Breast epithelium (tissue), 3 donors: ENCODE measurements around the gene OR2M4.

ENCODE experiments used
- POLR2A ChIP-seq: fragments of 450-650 bp; IDR thresholded peaks from one replicate; pipeline ENCODE4 v1.6.1; 2016; ENCODE audit warnings: antibody characterized with exemption, mild to moderate bottlenecking, moderate library complexity
- POLR2AphosphoS5 ChIP-seq, 3 donors: sonication (generic); formaldehyde crosslinking; IDR thresholded peaks; one replicate each; pipeline ENCODE4 v1.6.1; 2017; ENCODE audit warnings: antibody characterized with exemption in 3 of 3
- TF ChIP-seq, protein P1 (sequence below), 3 donors: fragments of 450-650 bp; IDR thresholded peaks; one replicate each; pipeline ENCODE4 v1.5.1; 2016 to 2017; ENCODE audit warnings: antibody characterized with exemption in 3 of 3, mild to moderate bottlenecking in 3 of 3, moderate library complexity in 3 of 3

DNA sequence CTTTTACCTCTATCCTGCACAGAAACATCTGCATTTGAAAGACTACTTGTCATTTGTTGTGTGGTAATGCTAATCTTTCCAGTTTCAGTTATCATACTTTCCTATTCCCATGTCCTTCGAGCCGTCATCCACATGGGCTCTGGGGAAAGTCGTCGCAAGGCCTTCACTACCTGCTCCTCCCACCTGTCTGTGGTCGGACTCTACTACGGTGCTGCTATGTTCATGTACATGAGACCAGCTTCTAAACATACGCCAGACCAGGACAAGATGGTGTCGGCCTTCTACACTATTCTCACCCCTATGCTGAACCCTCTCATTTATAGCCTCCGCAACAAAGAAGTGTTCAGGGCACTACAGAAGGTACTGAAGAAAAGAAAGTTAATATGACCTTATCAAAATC is 8.3 kb downstream of the OR2M4 start:
- TF ChIP-seq POLR2A (no peak), POLR2AphosphoS5 (IDR thresholded peaks at IDR 0.05) (no peak)
- TF ChIP-seq, protein P1, sequence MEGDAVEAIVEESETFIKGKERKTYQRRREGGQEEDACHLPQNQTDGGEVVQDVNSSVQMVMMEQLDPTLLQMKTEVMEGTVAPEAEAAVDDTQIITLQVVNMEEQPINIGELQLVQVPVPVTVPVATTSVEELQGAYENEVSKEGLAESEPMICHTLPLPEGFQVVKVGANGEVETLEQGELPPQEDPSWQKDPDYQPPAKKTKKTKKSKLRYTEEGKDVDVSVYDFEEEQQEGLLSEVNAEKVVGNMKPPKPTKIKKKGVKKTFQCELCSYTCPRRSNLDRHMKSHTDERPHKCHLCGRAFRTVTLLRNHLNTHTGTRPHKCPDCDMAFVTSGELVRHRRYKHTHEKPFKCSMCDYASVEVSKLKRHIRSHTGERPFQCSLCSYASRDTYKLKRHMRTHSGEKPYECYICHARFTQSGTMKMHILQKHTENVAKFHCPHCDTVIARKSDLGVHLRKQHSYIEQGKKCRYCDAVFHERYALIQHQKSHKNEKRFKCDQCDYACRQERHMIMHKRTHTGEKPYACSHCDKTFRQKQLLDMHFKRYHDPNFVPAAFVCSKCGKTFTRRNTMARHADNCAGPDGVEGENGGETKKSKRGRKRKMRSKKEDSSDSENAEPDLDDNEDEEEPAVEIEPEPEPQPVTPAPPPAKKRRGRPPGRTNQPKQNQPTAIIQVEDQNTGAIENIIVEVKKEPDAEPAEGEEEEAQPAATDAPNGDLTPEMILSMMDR (IDR thresholded peaks at IDR 0.05): no peak
